ENCODE data around the gene ESYT2.

DNA sequence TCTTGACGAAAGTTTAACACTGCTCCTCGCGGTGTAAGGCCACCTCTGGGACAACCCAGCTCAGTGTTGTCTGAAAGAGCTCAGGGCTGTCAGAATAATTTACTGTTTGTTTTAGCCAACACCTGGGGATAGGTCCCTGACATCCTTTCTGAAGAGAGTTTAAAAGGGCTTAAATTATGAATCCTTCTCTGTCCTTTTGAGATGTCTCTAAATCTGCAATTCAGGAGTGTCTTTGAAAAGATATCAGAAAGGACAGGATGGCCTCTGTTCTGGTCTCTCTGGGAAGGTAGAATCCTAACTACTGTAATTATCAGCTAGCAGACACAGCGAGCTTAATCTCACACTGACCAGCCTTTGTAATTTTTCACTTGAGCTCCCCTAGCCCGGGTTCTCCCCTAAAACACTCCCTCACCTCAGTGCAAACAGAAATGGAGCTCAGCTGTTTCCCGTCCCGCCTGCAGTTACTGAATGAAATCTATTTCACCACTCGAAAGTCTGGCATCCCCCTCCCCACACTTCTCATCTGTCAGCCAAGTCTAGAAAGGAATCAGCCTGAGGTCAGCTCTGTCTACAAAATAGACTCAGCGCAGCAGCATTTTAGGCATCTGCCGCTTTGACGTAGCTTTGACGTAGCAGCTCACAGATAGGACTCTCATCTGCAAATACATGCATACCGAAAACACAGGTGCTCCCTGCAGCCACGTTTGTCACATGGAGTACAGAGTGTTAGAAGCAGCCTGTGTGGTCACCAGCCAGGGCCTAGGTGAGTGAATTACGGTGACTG lies 31.9 kb upstream of the ESYT2 start:
- TF ChIP-seq EZH2phosphoT487 (IDR thresholded peaks at IDR 0.05; ENCODE audit: low read depth, severe bottlenecking, unreplicated experiment) (no peak), CTCF (IDR thresholded peaks at IDR 0.05; ENCODE audit: poor library complexity) (no peak), EZH2 (IDR thresholded peaks at IDR 0.05; ENCODE audit: borderline replicate concordance) (no peak)

All from hepatocyte (in vitro differentiated cells).